LNCaP clone FGC (cell line): ENCODE measurements around the gene NPAS1.

ENCODE experiments used
- DNase-seq: peaks from one replicate; pipeline ENCODE4 v3.0.0-alpha.2; 2011; ENCODE audit warnings: low read depth
- H3K4me3 ChIP-seq: 2 replicates; pipeline ENCODE4 v1.5.1; 2011; ENCODE audit warnings: mild to moderate bottlenecking, low read depth, low read length, control low read depth
- TF ChIP-seq, protein P1 (sequence below): IDR thresholded peaks from 2 replicates; pipeline ENCODE4 v1.5.1; 2012; ENCODE audit warnings: mild to moderate bottlenecking; ENCODE audit not compliant: control insufficient read depth, insufficient read depth; ENCODE audit errors: extremely low read depth

Gene NPAS1

DNA sequence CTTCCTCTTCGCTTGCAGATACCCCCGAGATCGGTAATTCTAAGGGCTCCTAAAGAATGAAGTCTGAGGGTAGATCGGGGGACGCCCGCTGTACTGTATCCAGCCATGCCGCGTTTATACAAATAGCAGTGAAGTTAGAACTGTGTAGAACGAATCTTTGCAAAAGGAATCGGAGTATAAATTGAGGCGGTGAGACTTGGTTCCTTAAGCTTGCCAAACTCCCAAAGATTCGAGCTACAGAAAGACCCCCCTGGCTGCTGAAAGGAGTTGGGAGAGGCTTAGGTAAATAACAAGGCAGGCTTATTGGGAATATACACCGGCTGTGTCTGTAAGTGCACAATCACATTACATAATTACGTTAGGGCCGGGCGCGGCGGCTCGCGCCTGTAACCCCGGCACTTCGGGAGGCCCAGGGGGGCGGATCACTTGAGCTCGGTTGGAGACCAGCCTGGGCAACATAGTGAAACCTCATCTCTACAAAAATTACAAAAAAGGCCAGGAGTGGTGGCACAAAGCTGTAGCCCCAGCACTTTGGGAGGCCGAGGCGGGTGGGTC, 16.5 kb downstream of the NPAS1 start:
- no peak for DNase-seq
- peak overlapping the region; percentile 47 for H3K4me3 ChIP-seq
- TF ChIP-seq, protein P1, sequence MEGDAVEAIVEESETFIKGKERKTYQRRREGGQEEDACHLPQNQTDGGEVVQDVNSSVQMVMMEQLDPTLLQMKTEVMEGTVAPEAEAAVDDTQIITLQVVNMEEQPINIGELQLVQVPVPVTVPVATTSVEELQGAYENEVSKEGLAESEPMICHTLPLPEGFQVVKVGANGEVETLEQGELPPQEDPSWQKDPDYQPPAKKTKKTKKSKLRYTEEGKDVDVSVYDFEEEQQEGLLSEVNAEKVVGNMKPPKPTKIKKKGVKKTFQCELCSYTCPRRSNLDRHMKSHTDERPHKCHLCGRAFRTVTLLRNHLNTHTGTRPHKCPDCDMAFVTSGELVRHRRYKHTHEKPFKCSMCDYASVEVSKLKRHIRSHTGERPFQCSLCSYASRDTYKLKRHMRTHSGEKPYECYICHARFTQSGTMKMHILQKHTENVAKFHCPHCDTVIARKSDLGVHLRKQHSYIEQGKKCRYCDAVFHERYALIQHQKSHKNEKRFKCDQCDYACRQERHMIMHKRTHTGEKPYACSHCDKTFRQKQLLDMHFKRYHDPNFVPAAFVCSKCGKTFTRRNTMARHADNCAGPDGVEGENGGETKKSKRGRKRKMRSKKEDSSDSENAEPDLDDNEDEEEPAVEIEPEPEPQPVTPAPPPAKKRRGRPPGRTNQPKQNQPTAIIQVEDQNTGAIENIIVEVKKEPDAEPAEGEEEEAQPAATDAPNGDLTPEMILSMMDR, result no peak

- TF ChIP-seq, protein P1, result no peak
- DNase-seq, result no peak
- no peak overlapping the region for H3K4me3 ChIP-seq
These were observed 18.1 kb downstream of the NPAS1 start for GRCh38 chr19:47037766-47038165.

- H3K4me3 ChIP-seq, result no peak overlapping the region
- TF ChIP-seq, protein P1, result no peak
- DNase-seq, result no peak
These were observed 19.7 kb downstream of the NPAS1 start for GRCh38 chr19:47039239-47039874.

DNA sequence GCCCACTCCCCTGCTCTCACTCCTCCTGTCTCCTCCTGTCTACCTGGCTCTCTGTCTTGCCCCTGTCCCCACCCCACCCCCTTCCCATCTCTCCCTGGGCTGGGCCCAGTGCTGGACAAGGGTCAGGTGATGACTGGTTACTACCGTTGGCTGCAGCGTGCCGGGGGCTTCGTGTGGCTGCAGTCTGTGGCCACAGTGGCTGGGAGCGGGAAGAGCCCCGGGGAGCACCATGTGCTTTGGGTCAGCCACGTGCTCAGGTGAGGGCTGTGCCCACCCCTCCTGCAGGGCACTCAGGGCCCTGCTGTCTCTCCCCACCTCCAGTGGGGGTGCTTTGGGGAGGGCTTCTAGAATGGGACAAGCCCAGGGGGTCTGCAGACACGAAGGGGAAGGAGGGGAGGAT, 21.2 kb downstream of the NPAS1 start:
- no peak overlapping the region for H3K4me3 ChIP-seq
- DNase-seq, result no peak
- TF ChIP-seq, protein P1, result no peak

GRCh38 chr19:47044946-47045866, 25.6 kb downstream of the NPAS1 start:
- no peak for DNase-seq
- H3K4me3 ChIP-seq, result no peak overlapping the region
- TF ChIP-seq, protein P1, result no peak

DNA sequence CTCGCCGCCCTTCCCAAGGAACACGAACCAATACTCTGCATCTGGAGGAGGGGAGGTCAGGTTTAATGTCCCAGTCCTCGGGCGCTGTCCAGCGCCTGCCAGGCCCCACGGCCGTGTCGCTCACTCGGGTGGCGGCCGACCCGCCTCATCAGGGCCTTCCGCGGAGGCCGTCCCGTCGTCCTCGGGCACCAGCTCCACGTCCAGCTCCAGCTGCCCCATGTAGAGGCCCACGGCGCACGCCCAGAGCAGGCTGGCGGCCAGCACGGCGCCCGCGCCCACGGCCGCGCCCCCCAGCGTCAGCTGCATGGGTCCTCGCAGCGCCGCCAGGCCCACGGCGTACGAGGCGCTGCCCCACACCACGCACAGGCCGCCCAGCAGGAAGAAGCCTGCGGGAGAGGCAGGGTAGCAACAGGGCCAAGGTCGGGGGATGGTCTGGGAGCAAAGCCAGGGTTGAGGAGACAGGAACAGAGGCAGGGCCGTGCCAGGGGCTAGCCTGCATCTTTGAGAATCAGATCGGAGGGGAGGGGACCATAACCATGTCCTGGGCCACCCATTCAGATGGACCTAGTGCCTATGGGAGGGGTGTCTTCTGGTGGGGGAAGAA, 26.3 kb downstream of the NPAS1 start:
- TF ChIP-seq, protein P1, result no peak
- DNase-seq, result no peak
- no peak overlapping the region for H3K4me3 ChIP-seq
